Lower lobe of right lung (tissue), 2 donors: ENCODE measurements around the gene ETV3. TPM values are rescaled to one million over a fixed set of nuclear protein-coding genes. Genes with fewer than 3 reads are reported as not detected.
"Not testable (repeated sequence)": the region's sequence is repeated elsewhere in the genome, so short reads cannot be mapped to it uniquely, and the experiment has no call there.

ENCODE experiments used
- ATAC-seq, 2 donors: fragments of 200-7000 bp; cut with Tn5 transposase; one replicate each; pipeline ENCODE4 v1.9.1; 2020 to 2022; ENCODE audit warnings: mild to moderate bottlenecking in 2 of 2, moderate library complexity in 2 of 2
- DNase-seq: peaks from one replicate; pipeline ENCODE4 v3.0.0-alpha.2; 2020
- H3K27ac ChIP-seq: fragments of 200-600 bp; one replicate; pipeline ENCODE4 v1.8.0; 2022
- H3K27me3 ChIP-seq: fragments of 200-600 bp; one replicate; pipeline ENCODE4 v1.8.0; 2022; ENCODE audit warnings: low read depth
- H3K36me3 ChIP-seq: fragments of 200-600 bp; one replicate; pipeline ENCODE4 v1.8.0; 2022; ENCODE audit warnings: mild to moderate bottlenecking
- H3K4me1 ChIP-seq: fragments of 200-600 bp; one replicate; pipeline ENCODE4 v1.8.0; 2022
- H3K4me3 ChIP-seq: fragments of 200-600 bp; one replicate; pipeline ENCODE4 v1.8.0; 2022; ENCODE audit warnings: mild to moderate bottlenecking
- H3K9me3 ChIP-seq: fragments of 200-600 bp; one replicate; pipeline ENCODE4 v1.8.0; 2022
- intact Hi-C: fragments of 100-400 bp; cut with DNase I; formaldehyde crosslinking; loops from one replicate; pipeline ENCODE4 v1.11.0; 2022
- long read RNA-seq: library from polyadenylated mRNA; unstranded; transcript quantifications from one replicate; pipeline ENCODE4 v2.0.0, GENCODE V29; 2021
- total RNA-seq: library from RNA; stranded (reverse); fragmentation: NEBNext Ultra II Directional; extraction: Animal tissue kit (Norgen Biotek cat#: 25700); gene quantifications from one replicate; pipeline ENCODE4 v1.2.1, GENCODE V29; 2021
- TF ChIP-seq, protein P1 (sequence below): fragments of 200-600 bp; IDR thresholded peaks from one replicate; pipeline ENCODE4 v1.8.0; 2022; ENCODE audit warnings: antibody characterized with exemption, mild to moderate bottlenecking
- donor health status: DM: no; HTN: yes; CAD: no; lungs with severe emphysema.

The ETV3 gene
- 29.5 TPM for total RNA-seq
- long read RNA-seq, partial matches to known transcripts, result 0 of 4 reads
- long read RNA-seq, other reads (novel, unspliced or antisense), result 2 of 4 reads

DNA sequence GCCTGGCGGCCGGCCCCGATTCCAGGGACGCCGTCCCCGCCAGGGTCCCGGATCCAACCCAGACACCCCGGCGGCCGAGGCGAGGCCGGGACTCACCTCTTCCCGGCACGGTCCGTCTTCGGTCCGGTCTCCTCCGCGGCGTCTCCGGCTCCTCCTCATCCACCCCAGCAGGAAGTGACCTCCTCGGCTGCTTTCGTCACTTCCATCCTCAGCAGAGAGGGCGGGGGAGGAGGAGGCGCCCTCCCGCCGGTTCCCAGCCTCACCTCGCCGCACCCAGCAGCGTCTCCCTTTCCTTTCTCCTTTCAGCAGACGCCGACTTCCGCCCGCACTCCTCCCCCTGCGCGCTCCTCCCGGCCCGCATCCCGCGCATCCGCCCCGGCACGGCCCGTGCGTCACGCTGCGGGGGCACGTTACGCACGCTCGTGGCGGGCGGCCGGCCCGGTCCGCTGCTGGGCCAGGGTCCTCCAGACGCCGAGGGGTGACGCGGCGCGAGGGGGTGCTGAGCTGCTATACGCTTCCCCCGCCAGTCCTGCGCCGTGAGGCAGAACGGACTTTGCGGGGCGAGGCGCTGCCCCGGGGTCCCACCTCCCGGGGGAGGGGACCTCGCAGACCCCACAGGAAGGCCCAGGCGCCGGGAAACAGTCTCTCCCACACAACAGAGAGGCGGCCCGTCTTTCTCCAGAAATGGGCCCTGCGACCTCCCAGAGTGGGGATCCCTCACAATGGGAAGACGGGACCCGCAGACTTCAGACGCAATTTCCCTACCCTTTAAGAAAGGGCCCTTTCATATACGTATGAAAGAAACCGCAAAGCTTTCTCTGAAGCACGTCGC lies at the start of gene ETV3:
ETV3 (minus strand) TSS at position 176 of the 832 bp plus-strand sequence. CDS start 2,043 bp downstream, outside the sequence.
- Histone ChIP-seq H3K4me3 (peak within 1 kb of the TSS; percentile 90), H3K4me1 (peaks cover 44% of the 10 kb centered on the region), H3K27ac (peak within 1 kb of the TSS; percentile 99), H3K36me3 (peaks cover 28% of the 10 kb centered on the region), H3K27me3 (no peaks in the 10 kb centered on the region), H3K9me3 (no peaks in the 10 kb centered on the region)
- TF ChIP-seq, protein P1, sequence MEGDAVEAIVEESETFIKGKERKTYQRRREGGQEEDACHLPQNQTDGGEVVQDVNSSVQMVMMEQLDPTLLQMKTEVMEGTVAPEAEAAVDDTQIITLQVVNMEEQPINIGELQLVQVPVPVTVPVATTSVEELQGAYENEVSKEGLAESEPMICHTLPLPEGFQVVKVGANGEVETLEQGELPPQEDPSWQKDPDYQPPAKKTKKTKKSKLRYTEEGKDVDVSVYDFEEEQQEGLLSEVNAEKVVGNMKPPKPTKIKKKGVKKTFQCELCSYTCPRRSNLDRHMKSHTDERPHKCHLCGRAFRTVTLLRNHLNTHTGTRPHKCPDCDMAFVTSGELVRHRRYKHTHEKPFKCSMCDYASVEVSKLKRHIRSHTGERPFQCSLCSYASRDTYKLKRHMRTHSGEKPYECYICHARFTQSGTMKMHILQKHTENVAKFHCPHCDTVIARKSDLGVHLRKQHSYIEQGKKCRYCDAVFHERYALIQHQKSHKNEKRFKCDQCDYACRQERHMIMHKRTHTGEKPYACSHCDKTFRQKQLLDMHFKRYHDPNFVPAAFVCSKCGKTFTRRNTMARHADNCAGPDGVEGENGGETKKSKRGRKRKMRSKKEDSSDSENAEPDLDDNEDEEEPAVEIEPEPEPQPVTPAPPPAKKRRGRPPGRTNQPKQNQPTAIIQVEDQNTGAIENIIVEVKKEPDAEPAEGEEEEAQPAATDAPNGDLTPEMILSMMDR, result no peak
- intact Hi-C loops, result no loop called here
- peak; percentile 94 for DNase-seq
- peak; percentile 95 to 96 for ATAC-seq

DNA sequence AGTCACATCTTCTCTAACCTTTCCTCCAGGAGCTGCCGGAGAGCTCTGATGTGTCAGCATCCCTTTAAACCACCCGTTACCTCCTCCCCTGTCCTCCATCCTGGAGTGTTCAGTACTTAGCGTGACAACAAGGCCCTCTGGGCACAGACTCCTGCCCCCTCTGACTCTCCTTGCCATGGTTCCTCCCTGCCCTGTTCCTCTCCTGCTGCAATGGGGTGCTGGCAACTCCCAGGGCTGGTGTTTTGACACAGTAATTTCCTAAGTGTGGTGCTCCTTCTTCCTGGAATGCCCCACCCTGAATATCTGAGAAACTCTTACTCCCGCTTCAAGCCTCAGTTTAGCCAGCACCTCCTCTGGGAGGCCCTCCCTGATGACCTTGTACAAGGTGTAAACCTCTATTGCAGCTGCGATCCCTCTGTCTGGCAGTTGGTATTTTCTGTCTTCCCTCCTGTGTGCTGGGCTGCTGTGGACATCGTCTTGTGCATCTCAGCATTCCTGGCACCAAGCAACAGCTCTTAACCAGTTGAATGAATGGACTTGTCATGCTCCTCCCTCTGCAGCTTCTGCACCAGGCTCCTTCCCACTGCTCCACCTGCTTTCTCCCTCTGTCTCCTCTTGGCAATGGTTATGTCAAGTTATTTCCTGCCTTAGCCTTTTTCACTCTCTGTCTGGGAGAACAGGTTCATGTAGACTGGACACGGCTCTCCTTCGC lies 48.2 kb upstream of the ETV3 start:
- no peak overlapping the region for H3K4me3 ChIP-seq
- H3K36me3 ChIP-seq, result no peaks in the 10 kb centered on the region
- TF ChIP-seq, protein P1, result no peak
- intact Hi-C loops, result no loop called here
- H3K4me1 ChIP-seq, result no peaks in the 10 kb centered on the region
- H3K27ac ChIP-seq, result no peak overlapping the region
- no peak for DNase-seq
- no peak for ATAC-seq
- H3K9me3 ChIP-seq, result no peaks in the 10 kb centered on the region
- H3K27me3 ChIP-seq, result peaks cover 9% of the 10 kb centered on the region

DNA sequence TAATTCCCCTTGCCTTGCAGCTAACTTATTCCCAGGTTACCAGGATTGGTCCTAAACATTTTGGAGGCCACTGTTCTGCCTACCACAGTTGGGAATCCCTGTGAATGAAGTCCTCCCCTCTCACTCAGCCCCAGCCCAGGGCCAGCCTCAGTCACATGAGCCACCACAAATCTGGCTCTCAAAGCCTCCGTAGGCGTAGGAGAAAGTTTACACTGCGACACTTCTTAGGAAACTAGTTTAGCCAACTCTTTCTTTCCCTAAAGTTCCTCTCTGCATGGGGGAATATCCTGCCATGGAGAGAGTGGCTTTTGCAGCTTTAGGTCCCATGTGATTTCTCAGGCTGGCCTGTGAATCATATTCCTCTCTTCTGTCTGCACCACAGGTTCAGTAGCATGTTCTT lies 45.7 kb upstream of the ETV3 start:
- peaks cover 3% of the 10 kb centered on the region for H3K27me3 ChIP-seq
- ATAC-seq (peak in 1 of 2 donors; percentile 39), DNase-seq (no peak)
- H3K4me1 ChIP-seq, result no peaks in the 10 kb centered on the region
- intact Hi-C loops, result no loop called here
- H3K9me3 ChIP-seq, result no peaks in the 10 kb centered on the region
- H3K4me3 ChIP-seq, result no peak overlapping the region
- no peak overlapping the region for H3K27ac ChIP-seq
- TF ChIP-seq, protein P1, result no peak
- H3K36me3 ChIP-seq, result no peaks in the 10 kb centered on the region

DNA sequence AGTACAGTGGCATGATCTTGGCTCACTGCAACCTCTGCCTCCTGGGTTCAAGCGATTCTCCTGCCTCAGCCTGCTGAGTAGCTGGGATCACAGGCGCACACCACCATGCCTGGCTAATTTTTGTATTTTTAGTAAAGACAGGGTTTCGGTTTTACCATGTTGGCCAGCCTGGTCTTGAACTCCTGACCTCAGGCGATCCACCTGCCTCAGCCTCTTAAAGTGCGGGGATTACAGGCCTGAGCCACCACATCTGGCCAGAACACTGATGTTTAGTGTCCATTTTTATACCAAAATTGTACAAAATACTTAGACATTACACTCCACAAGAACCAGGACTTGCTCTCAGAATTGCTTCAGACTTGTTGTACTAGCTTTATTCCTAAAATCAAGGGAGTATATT lies 44.2 kb upstream of the ETV3 start:
- H3K4me1 ChIP-seq, DNase-seq, H3K27me3 ChIP-seq, H3K36me3 ChIP-seq, ATAC-seq, H3K9me3 ChIP-seq, H3K27ac ChIP-seq, intact Hi-C loops, H3K4me3 ChIP-seq: not testable (repeated sequence)

DNA sequence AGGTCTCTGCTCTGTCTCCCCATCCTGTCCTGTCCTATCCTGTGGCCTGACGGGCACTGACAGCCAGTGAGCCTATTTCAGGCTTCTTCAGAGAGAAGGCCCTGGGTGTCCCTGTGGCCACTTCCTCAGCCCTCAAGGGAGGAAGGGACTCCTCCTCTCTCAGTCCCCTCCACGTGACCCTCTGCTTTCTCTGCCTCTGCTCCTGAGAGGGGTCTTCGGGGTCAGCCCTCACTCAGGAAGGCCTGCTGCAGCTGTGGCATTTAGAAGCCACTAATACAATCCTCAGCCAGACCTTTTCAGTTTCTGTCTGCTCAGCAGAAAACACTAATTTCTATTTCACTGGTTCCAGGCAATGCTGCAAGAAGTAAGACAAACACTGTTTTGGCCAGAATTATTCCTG lies 43.6 kb upstream of the ETV3 start:
- H3K9me3 ChIP-seq, result no peaks in the 10 kb centered on the region
- TF ChIP-seq, protein P1, result no peak
- intact Hi-C loops, result no loop called here
- H3K36me3 ChIP-seq, result no peaks in the 10 kb centered on the region
- H3K4me3 ChIP-seq, result no peak overlapping the region
- ATAC-seq (no peak), DNase-seq (no peak)
- H3K27me3 ChIP-seq, result peaks cover 3% of the 10 kb centered on the region
- no peaks in the 10 kb centered on the region for H3K4me1 ChIP-seq
- H3K27ac ChIP-seq, result no peak overlapping the region

DNA sequence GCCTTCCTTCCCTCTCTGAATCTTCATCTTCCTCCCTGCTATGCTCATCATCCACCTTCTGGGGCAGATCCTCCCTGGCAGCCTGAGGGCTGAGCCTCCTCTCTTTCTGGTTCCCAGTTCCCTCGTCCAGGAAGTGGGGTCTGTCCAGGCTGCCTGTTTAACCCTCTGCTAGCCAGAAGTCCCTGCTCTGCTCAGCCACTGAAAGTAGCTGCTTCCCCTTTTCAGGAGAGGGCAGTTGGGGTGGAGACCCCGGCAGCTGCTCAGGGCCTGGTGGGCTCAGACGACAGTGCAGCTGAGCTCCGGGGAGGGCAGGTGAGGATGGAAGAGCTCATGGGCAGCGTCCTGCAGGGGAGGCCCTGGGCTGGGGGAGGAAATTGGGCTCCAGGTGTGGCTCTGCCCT lies 43.1 kb upstream of the ETV3 start:
- intact Hi-C loops, result no loop called here
- TF ChIP-seq, protein P1, result no peak
- Histone ChIP-seq H3K27ac (no peak overlapping the region), H3K9me3 (no peaks in the 10 kb centered on the region), H3K36me3 (no peaks in the 10 kb centered on the region), H3K4me3 (no peak overlapping the region), H3K27me3 (peaks cover under 1% of the 10 kb centered on the region), H3K4me1 (no peaks in the 10 kb centered on the region)
- no peak for ATAC-seq
- DNase-seq, result no peak
